HS-5 (cell line): ENCODE data around the gene SLC1A2.

Experiments used
- DNase-seq: peaks from one replicate; pipeline ENCODE4 v3.0.0-alpha.2; 2012; ENCODE audit warnings: low read depth

Gene SLC1A2

DNA sequence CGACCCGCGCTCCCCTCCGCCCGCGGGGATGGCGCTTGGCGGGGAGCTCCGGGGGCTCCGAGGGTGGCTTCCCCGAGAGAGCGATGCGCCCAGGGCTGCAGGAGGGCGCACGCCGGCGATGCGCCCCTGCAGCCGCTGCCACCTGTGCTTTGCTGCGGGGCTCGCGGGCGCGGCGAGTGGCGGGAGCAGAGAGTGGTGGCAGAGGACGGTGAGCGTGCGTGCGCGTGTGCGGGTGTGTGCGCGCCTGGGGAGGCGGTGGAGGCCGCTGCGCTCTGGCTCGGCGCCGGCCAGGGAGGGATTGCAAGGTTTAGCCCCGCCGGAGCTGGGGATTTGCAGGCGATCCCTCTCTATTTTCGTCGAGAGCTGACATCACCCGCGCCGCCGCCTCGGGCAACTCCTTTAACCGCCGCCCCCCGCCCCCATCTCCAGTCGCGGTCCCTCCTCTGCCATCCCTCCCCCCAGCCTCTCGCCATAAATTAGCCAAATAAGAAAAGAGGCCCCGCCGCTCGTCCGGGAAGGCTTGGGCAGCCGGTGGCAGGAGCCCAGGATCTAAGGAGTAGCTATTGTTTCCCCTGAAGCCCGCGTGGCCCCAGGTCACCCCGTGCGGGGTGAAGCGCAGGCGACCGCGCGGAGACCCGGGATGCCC, at the start of gene SLC1A2:
Gene SLC1A2, minus strand, starts transcription at position 375 of the 646 bp plus-strand sequence. CDS start 592 bp downstream, outside the sequence.
- no peak for DNase-seq

DNA sequence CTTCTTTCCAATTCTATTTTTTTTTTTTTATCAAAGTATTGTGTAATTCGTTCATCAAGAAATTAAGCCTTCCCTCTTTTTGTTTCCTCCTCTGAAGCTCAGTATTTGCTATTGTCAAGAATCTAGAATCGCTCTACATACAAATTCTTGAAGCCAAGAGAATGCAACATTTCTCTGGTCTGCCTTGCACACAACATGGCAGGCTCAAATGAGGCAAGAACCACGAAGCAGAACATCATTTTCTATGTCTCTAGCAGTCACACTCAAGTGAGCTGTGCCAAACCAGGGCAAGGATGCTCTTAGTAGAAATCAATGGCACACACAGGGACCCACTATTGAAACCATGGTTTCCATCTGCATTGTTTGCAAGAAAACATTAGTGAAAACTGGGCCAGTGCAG, 46.7 kb upstream of the SLC1A2 start:
- no peak for DNase-seq

DNA sequence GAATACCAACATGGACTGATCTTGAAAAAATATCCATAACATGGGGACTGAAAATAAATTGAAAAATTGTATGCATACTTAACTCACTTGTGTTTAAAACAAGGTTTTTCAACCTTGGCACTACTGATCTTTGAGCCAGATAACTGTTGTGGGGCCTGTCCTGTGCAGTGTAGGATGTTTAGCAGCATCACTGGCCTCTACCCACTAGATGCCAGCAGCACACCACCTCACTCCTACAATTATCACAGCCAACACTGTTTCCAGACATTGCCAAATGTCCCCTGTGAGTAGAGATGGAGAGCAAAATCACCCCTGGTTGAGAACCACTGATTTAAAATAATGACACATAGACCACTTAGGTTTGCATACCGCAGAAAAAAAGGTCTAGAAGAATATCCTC, 45.0 kb upstream of the SLC1A2 start:
- no peak for DNase-seq

GRCh38 chr11:35463331-35463751, 44.0 kb upstream of the SLC1A2 start:
- no peak for DNase-seq

DNA sequence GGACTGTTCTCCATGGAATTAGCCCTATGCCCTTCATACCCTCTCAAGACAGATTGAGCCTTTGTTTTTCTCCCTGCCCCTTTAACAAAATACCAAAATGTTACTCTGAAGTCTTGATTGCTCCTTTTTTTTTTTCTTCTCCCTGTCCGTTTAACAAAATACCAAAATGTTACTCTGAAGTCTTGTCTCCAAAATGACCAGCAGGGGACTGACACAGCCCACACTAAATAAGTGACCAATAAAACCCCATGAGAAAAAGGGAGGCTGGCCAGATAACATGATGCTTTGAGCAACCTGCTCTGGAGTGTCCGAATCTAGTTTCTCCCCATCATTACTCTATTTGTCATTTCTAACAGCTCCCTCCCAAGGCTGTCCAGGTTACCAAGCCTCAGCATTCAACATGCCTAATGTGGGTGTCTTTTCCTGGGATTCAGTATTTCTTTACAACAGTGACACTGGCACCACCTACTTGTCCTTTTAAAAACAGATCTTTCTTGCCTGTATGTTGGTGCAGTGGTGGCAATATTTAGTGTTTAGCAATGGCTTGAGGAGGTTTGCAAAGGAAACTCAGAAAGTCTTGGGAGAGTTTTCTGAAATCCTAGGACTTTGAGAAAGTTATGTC, 42.7 kb upstream of the SLC1A2 start:
- DNase-seq = no peak

DNA sequence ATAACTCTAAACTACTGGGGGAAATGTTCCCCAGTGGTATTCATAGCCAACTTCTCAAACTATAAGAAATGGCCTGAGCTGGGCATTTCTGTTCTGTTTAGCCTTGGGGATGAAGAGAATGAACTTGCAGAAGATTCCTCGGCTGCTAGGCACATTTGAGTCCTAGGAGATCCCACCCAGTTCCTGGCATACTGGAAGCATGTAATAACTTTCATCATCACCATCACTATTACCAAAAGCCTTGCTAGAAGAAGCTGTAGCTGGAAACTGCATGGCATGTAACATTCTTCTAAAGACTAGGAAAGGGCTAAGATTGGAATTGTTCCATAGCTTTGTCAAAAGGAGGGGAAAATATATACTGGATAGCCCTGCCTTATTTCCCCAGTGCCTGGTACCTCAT, 40.1 kb upstream of the SLC1A2 start:
- DNase-seq = no peak

- no peak for DNase-seq
Measured at GRCh38 chr11:35458846-35459245, 39.5 kb upstream of the SLC1A2 start.

DNA sequence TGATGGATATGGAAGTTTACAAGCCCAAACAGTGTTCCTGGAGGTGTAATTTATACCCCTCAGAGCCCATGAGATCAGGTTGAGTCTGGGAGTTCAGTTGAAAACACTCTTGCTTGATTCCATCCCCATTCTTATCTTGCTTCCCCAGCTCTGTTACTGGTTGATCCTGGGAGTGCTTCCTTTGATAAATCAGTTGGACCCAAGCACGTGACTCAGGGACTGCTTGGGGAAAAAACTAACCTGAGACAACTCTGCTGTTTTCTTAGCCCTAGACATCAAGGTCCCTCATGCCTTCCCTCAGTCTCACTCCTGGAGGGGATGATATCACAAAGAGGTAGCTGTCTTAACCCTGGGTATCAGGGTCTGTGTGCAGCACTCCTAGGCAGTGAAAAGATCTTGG, 35.0 kb upstream of the SLC1A2 start:
- no peak for DNase-seq

- DNase-seq = no peak
Measured at GRCh38 chr11:35436581-35437250, 17.4 kb upstream of the SLC1A2 start.

DNA sequence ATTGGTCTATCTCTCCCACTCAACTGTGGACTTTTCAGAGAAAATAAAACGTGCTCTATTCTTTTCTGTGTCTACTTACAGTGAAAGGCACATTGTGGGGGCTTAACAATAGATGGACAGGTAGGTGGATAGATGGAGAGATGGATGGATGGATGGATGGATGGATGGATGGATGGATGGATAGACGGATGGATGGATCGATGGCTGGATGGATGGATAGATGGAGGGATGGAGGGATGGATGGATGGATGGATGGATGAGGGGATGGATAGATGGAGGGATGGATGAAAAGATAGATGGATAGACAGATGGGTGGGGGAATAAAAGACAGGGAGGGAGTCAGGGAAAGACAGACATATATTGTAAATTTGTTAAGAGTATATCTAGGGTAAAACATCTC, 14.2 kb upstream of the SLC1A2 start:
- no peak for DNase-seq

GRCh38 chr11:35432464-35432863, 13.1 kb upstream of the SLC1A2 start:
- no peak for DNase-seq

DNA sequence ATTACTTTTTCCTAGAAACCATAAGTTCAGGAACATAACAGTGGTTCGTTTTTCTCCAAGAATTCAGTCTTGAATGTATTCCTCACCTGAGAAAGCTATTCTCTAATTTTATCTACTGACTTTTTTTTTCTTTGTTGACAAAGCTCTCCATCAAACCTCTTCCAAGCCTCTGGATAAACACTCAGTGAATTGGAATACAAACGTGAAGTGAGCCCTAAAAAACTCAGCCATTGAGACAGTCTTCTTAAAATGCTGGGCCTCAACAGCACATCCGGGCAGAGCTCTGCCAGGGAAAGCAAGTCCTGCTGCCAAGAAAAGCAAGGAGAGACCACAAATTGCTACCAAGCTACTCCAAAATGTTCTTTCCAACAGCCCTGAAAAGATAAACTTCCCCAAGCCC, 7.7 kb upstream of the SLC1A2 start:
- DNase-seq = no peak

DNA sequence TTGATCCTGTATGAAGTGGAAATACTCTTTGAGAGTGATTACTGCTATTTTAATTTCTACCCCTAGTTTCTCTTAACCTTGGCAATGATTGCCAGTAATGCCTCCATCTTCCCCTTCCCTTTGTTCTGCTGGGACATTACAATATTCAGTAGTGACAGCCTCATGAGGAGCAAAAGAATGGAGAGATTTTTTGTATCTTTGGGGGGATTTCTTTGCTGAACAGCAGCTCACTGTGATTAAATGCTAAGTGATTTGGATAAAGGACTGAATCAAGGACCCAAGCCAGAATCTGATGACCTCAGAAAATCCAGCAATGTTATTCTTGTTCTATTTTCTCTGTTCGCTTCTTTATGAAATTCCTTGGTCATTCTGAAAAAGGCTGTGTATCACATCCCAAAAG, 7.0 kb upstream of the SLC1A2 start:
- no peak for DNase-seq

DNA sequence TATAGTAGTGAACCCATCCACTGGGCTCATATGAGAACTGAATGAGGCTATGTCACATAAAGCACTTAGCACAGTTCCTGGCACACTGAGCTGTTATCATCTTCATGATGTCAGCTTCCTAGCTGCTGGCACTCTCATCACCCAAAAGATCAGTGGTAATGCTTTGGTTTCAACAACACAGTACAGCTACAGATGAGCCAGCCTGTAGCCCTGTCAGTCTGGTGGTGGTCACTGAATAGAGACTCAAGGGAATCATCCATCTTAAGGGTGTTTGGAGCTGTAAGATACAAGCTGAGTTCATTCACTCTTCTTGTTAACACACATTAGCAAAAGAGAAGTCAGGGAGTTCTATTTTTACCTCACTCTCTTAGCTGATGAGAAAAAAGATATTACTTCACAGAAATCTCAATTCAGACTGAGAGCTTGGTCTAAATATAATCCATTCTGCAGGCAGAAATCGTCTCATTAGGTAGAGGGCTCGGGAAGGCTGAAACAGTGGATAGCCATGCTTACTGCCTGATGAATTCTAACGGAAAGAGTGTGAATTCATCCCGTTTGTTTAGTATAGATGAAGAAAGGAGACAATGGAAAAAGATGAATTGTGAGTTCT, 6.3 kb upstream of the SLC1A2 start:
- DNase-seq = no peak

- no peak for DNase-seq
Measured at GRCh38 chr11:35424157-35424940, 5.0 kb upstream of the SLC1A2 start.

GRCh38 chr11:35420371-35420770, 1.0 kb upstream of the SLC1A2 start:
- no peak for DNase-seq

GRCh38 chr11:35419830-35420333, 524 bp upstream of the SLC1A2 start:
- no peak for DNase-seq

DNA sequence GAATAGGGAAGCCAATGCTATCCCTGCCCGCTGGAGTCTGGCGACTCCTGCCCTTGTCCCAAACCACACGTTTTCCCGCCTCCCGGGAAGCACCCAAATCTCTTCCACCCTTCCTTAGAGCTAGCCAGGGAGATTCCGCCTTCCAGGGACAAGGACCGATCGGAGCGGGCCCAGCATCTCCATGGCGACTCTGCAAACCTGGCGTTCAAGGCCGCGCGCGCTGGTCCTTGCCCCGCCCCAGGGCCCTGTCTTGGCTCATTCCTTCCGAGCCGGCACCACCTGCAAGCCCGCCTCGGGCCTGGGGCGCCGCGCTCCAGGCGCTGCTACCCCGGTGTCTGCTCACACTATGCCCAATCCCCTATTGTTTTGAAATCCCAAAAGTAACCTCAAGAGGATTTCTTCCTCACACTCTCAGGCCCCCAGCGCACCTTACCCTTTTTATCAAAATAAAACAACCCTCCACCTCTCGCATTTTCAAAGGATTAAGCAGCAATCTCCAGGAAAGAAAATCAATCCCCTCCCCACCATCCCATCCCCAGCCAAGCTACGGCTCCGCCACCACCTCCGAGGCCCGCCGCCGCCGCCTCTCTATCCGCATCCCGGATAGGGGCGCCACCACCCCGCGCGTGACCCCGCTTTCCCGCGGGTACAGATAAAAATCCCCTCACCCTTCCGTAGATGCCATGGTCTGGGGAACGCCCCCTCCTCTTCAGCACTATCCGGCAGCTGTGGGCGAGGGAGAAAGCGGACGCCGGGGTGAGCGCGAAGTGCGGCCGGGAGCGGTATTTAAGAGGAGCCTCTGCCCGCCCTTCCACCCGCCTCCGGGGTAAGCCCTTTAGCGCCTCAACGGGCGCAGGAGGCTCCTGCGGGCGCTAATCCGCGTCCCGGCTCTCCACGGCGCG, 825 bp downstream of the SLC1A2 start:
- no peak for DNase-seq

- DNase-seq = no peak
Measured at GRCh38 chr11:35415487-35415886, 3.9 kb downstream of the SLC1A2 start.

- DNase-seq = no peak
Measured at GRCh38 chr11:35414776-35415175, 4.6 kb downstream of the SLC1A2 start.

GRCh38 chr11:35414311-35414710, 5.0 kb downstream of the SLC1A2 start:
- DNase-seq = no peak
